K562 (cell line): Measurements from ENCODE around the gene AFF1. TPM values are rescaled to one million over a fixed set of nuclear protein-coding genes. Genes with fewer than 3 reads are reported as not detected.

ENCODE experiments used
- ATAC-seq: fragments of 200-7000 bp; cut with Tn5 transposase; 3 replicates; pipeline ENCODE4 v1.9.1; 2020; ENCODE audit warnings: moderate library complexity
- BruUV-seq: library from RNA; stranded (reverse); fragments of 400-500 nt; replicated peaks from 2 replicates; lab custom pipeline; 2021; lab: Mats Ljungman, UMichigan
- CTCF ChIA-PET: fragments of 300-600 bp; formaldehyde crosslinking; extraction: SDS; loops from one replicate; lab custom pipeline; 2021; ENCODE audit warnings: low intra/inter-chr PET ratio; lab: Yijun Ruan, JAX
- POLR2A ChIA-PET: fragments of 300-600, 350-650 bp; sonication (Branson Sonifier 250); formaldehyde crosslinking; extraction: SDS; loops from one replicate; lab custom pipeline; 2021; ENCODE audit warnings: antibody characterized with exemption, inconsistent platforms; lab: Yijun Ruan, JAX
- DNase-seq, 4 experiments: peaks; one replicate each; pipeline versions ENCODE4 v3.0.0 to v3.0.0-alpha.2; 2011 to 2018; ENCODE audit warnings: low spot score in 3 of 4, mixed read lengths in 3 of 4; ENCODE audit errors: extremely low read depth in 1 of 4
- FAIRE-seq: peaks from 2 replicates; lab custom pipeline; 2011; peaks lifted over from hg19 to GRCh38; lab: Jason Lieb, UNC
- H2AFZ ChIP-seq: 2 replicates; pipeline ENCODE4 v1.6.0; 2011; ENCODE audit warnings: low read depth, low read length, control low read depth, inconsistent platforms
- H3K27ac ChIP-seq: fragments of 200-600 bp; 3 replicates; pipeline ENCODE4 v1.8.0; 2011; ENCODE audit warnings: low read depth, mild to moderate bottlenecking, control low read depth, inconsistent platforms, low read length, moderate library complexity, mixed read lengths; ENCODE audit errors: extremely low read depth
- H3K27me3 ChIP-seq, 2 experiments: fragments of 300-600 bp in 1 of 2; 2 replicates in 1 of 2; 3 replicates in 1 of 2; pipeline versions ENCODE4 v1.6.0 to v1.8.0; 2011; ENCODE audit warnings: inconsistent platforms in 2 of 2, low read length in 2 of 2, mild to moderate bottlenecking in 1 of 2, mixed read lengths in 1 of 2, moderate library complexity in 1 of 2; ENCODE audit not compliant: control insufficient read depth in 2 of 2, insufficient read depth in 2 of 2
- H3K36me3 ChIP-seq: fragments of 300-600 bp; 3 replicates; pipeline ENCODE4 v1.8.0; 2011; ENCODE audit warnings: mild to moderate bottlenecking, low read length, inconsistent platforms; ENCODE audit not compliant: control insufficient read depth, insufficient read depth
- H3K4me1 ChIP-seq, 2 experiments: fragments of 200-600 bp in 1 of 2; replicated peaks in 1 of 2; 2 replicates in 1 of 2; 3 replicates in 1 of 2; pipeline versions ENCODE4 v1.5.1 to v1.8.0; 2011; ENCODE audit warnings: inconsistent platforms in 2 of 2, low read length in 2 of 2, mild to moderate bottlenecking in 1 of 2, mixed read lengths in 1 of 2, moderate library complexity in 1 of 2; ENCODE audit not compliant: control insufficient read depth in 2 of 2, insufficient read depth in 2 of 2
- H3K4me2 ChIP-seq: 2 replicates; pipeline ENCODE4 v1.6.1; 2011; ENCODE audit warnings: low read length, control low read depth, inconsistent platforms, mixed read lengths; ENCODE audit not compliant: insufficient read depth
- H3K4me3 ChIP-seq: fragments of 200-600 bp; sonication (generic), shearing (Covaris generic); 2 replicates; pipeline ENCODE4 v1.5.1; 2016; ENCODE audit warnings: control low read depth, inconsistent platforms
- H3K79me2 ChIP-seq: fragments of 200-600 bp; 3 replicates; pipeline ENCODE4 v1.8.0; 2011; ENCODE audit warnings: low read length, inconsistent platforms; ENCODE audit not compliant: control insufficient read depth, insufficient read depth
- H3K9ac ChIP-seq, 2 experiments: 2 replicates each; pipeline versions ENCODE4 v1.6.0 to v1.6.1; 2011; ENCODE audit warnings: low read depth in 2 of 2, low read length in 2 of 2, control low read depth in 1 of 2, inconsistent platforms in 1 of 2, mild to moderate bottlenecking in 1 of 2, mixed read lengths in 1 of 2; ENCODE audit not compliant: insufficient read depth in 1 of 2
- H3K9me1 ChIP-seq: one replicate; pipeline ENCODE4 v1.6.0; 2011; ENCODE audit warnings: inconsistent platforms, mild to moderate bottlenecking, low read length, moderate library complexity; ENCODE audit not compliant: control insufficient read depth, insufficient read depth
- H3K9me3 ChIP-seq: replicated peaks from 2 replicates; pipeline ENCODE4 v1.5.1; 2011; ENCODE audit warnings: low read depth, low read length, inconsistent platforms; ENCODE audit not compliant: control insufficient read depth, insufficient read depth
- H4K20me1 ChIP-seq: replicated peaks from 2 replicates; pipeline ENCODE4 v1.6.1; 2011; ENCODE audit warnings: low read length, inconsistent platforms, mixed read lengths; ENCODE audit not compliant: control insufficient read depth, insufficient read depth
- ARID1B ChIP-seq: fragments of 450-650 bp; IDR thresholded peaks from 2 replicates; pipeline ENCODE4 v1.6.1; 2016; ENCODE audit warnings: antibody characterized with exemption, mild to moderate bottlenecking, inconsistent platforms
- ETV5 ChIP-seq: sonication (generic); formaldehyde crosslinking; IDR thresholded peaks from 2 replicates; pipeline ENCODE4 v1.4.0; 2020; ENCODE audit warnings: low read depth, mild to moderate bottlenecking, missing genetic modification reagents
- TCF3 ChIP-seq: sonication (generic); formaldehyde crosslinking; IDR thresholded peaks from 2 replicates; pipeline ENCODE4 v1.4.0; 2020; ENCODE audit warnings: mild to moderate bottlenecking, missing genetic modification reagents
- TEAD4 ChIP-seq, 2 experiments: sonication (generic) in 1 of 2; formaldehyde crosslinking in 1 of 2; IDR thresholded peaks; 2 replicates each; pipeline versions ENCODE4 v1.6.1 to v1.8.0; 2012 to 2022; ENCODE audit warnings: borderline replicate concordance in 1 of 2, inconsistent platforms in 1 of 2, low read length in 1 of 2, mild to moderate bottlenecking in 1 of 2, missing genetic modification reagents in 1 of 2
- ZNF583 ChIP-seq: fragments of 250-450 bp; sonication (Bioruptor Pico); IDR thresholded peaks from 2 replicates; pipeline ENCODE4 v1.4.0; 2020
- WGBS: fragments of 100-300 bp; shearing (Covaris generic); methylation state at CpG from one replicate; pipeline ENCODE4 v1.1.6; 2016; ENCODE audit warnings: low coverage, mixed read lengths; ENCODE audit not compliant: insufficient coverage; ENCODE audit errors: missing lambda C conversion rate; 5-methylcytosine and 5-hydroxymethylcytosine counted together
- in situ Hi-C: fragments of 300-500 bp; cut with MboI; formaldehyde crosslinking; loops from 4 replicates; pipeline ENCODE4 v1.15.0; 2018; ENCODE audit warnings: inconsistent platforms, mixed read lengths
- intact Hi-C: fragments of 100-400 bp; cut with micrococcal nuclease; formaldehyde crosslinking; loops from 2 replicates; pipeline ENCODE4 v1.14.2; 2022
- polyA plus RNA-seq, 8 experiments: library from polyadenylated mRNA; depleted of rRNA in 4 of 8; stranded (reverse) in 5 of 8; unstranded in 3 of 8; fragments of >200 nt; fragmentation: Nextera tagmentation in 2 of 8; fragmentation: Illumina TruSeq in 1 of 8; extraction: Ambion mirVana in 2 of 8; extraction: Trizol in 1 of 8; gene quantifications; 2 replicates each; pipeline versions ENCODE4 v1.2.1 to v1.2.3, GENCODE V29; 2011 to 2014; ENCODE audit warnings: inconsistent platforms in 1 of 8, missing spikeins in 1 of 8
- total RNA-seq, 7 experiments: library from RNA; depleted of rRNA in 6 of 7; stranded (reverse); fragments of >200 nt in 6 of 7; fragmentation: Illumina TruSeq in 2 of 7; extraction: Trizol in 2 of 7; gene quantifications; 2 replicates each; pipeline versions ENCODE4 v1.2.1 to v1.2.3, GENCODE V29; 2011 to 2021; ENCODE audit warnings: low replicate concordance in 1 of 7

Gene AFF1
- total and polyA plus RNA-seq, 9 of the 15 experiments (the other 6 are each of a cell fraction or from before 2014, with no cell fraction given): 4.1 to 47.5 (median 17.2) TPM

DNA sequence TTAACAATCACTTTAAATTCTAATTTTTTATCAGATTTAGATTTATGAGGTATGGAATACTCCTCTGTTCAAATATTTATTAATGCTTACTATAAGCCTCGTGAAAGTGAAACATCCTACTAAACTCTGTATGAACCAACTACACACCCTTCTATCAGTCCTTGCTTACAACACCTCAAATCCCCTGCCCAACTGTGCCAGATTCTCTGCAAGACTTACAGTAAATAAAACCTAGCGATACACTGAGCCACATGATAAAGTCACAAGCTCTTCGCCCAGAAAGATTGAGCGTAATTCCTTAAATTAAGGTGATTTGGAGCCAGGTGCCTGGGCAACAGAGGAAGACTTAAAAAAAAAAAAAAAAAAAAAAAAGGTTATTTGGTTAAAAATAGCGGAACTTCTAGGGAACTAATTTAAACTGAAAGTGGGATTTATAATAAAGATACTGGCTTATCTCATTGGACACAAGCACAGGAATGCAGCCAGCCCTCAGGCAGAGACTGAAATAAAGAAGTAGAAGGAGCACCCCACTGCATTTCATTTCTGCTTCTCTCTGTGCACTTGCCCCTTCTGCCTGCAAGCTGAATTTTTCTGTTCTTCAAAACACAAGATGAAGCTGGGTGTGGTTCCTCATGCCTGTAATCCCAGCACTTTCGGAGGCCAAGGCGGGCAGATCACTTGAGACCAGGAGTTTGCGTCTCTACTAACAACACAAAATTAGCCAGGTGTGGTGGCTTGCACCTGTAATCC, 25.1 kb upstream of the AFF1 start:
- FAIRE-seq (no peak), DNase-seq (no peak), ATAC-seq (peak; percentile 39; the same call in 2 of the 3 replicates)
- Histone ChIP-seq H3K4me1 (peaks cover 5 to 6% of the 10 kb centered on the region in 2 experiments; a peak in 3 of 5 replicates), H2AFZ (no peak overlapping the region), H3K9ac (no peak overlapping the region), H3K36me3 (no peaks in the 10 kb centered on the region), H4K20me1 (no peaks in the 10 kb centered on the region), H3K9me1 (no peaks in the 10 kb centered on the region), H3K27me3 (no peaks in the 10 kb centered on the region), H3K4me2 (0 out of 2 replicates have a peak overlapping the region, but pooled peaks have one; percentile 36), H3K27ac (no peak overlapping the region), H3K79me2 (no peaks in the 10 kb centered on the region), H3K4me3 (no peak overlapping the region), H3K9me3 (no peaks in the 10 kb centered on the region)
- in situ Hi-C loops (loop anchor here (10.0 kb wide), 2 partner anchors 325 to 545 kb away; no protein-coding TSS in a partner anchor), intact Hi-C loops (no loop called here)
- CTCF ChIA-PET: interaction anchor here (0.6 kb wide), 1 partner anchor 382 kb away, joined by 3 read pairs; no protein-coding TSS in a partner anchor
- 0 out of 2 replicates have a peak, but pooled peaks have one; percentile 26 for TF ChIP-seq ARID1B
- TF ChIP-seq TEAD4 (IDR thresholded peaks at IDR 0.05; ENCODE audit: low read length): peak; percentile 39; the same call in 1 of the 2 replicates
- TF ChIP-seq TEAD4 (CRISPR knock-in tag; IDR thresholded peaks at IDR 0.05; ENCODE audit: borderline replicate concordance): no peak
- TF ChIP-seq TCF3: 0 out of 2 replicates have a peak, but pooled peaks have one; percentile 15
- no peak for TF ChIP-seq ETV5 (CRISPR knock-in tag)
- TF ChIP-seq ZNF583: no peak
- WGBS: 55% methylated on average over 8 of the region's 8 CpGs
- POLR2A ChIA-PET: interaction anchor here (0.7 kb wide), 1 partner anchor 500 kb away, joined by 3 read pairs; no protein-coding TSS in a partner anchor
- BruUV-seq: no TSS peak
